RWPE2 (cell line): ENCODE data around the gene SLC25A25.

Experiments
- ATAC-seq: fragments of 200-7000 bp; cut with Tn5 transposase; 3 replicates; pipeline ENCODE4 v1.9.1; 2021; ENCODE audit warnings: low read depth
- DNase-seq: peaks from one replicate; pipeline ENCODE4 v3.0.0-alpha.2; 2020; ENCODE audit warnings: low spot score
- H3K27ac ChIP-seq: fragments of 450-650 bp; 2 replicates; pipeline ENCODE4 v1.5.1; 2017; ENCODE audit warnings: mild to moderate bottlenecking; ENCODE audit not compliant: poor library complexity, severe bottlenecking
- H3K27me3 ChIP-seq: fragments of 250-450 bp; sonication (Bioruptor Pico); 2 replicates; pipeline ENCODE4 v1.5.1; 2021; ENCODE audit warnings: mild to moderate bottlenecking, moderate library complexity; ENCODE audit not compliant: insufficient read depth, poor library complexity, severe bottlenecking
- H3K36me3 ChIP-seq: fragments of 250-450 bp; sonication (Bioruptor Pico); 2 replicates; pipeline ENCODE4 v1.5.1; 2020; ENCODE audit warnings: low read depth, mild to moderate bottlenecking, moderate library complexity
- H3K4me1 ChIP-seq: fragments of 250-450 bp; sonication (Bioruptor Pico); 2 replicates; pipeline ENCODE4 v1.5.1; 2021; ENCODE audit warnings: mild to moderate bottlenecking, moderate library complexity; ENCODE audit not compliant: insufficient read depth, poor library complexity, severe bottlenecking
- H3K4me3 ChIP-seq: fragments of 250-450 bp; sonication (Bioruptor Pico); 2 replicates; pipeline ENCODE4 v1.5.1; 2021; ENCODE audit warnings: mild to moderate bottlenecking, moderate library complexity; ENCODE audit not compliant: severe bottlenecking
- H3K9me3 ChIP-seq: fragments of 250-450 bp; sonication (Bioruptor Pico); 2 replicates; pipeline ENCODE4 v1.5.1; 2021; ENCODE audit warnings: mild to moderate bottlenecking, moderate library complexity; ENCODE audit not compliant: severe bottlenecking
- TF ChIP-seq, protein P1 (sequence below): fragments of 450-650 bp; IDR thresholded peaks from one replicate; pipeline ENCODE4 v1.5.1; 2017; ENCODE audit warnings: mild to moderate bottlenecking, moderate library complexity; ENCODE audit not compliant: poor library complexity, severe bottlenecking

SLC25A25 gene

DNA sequence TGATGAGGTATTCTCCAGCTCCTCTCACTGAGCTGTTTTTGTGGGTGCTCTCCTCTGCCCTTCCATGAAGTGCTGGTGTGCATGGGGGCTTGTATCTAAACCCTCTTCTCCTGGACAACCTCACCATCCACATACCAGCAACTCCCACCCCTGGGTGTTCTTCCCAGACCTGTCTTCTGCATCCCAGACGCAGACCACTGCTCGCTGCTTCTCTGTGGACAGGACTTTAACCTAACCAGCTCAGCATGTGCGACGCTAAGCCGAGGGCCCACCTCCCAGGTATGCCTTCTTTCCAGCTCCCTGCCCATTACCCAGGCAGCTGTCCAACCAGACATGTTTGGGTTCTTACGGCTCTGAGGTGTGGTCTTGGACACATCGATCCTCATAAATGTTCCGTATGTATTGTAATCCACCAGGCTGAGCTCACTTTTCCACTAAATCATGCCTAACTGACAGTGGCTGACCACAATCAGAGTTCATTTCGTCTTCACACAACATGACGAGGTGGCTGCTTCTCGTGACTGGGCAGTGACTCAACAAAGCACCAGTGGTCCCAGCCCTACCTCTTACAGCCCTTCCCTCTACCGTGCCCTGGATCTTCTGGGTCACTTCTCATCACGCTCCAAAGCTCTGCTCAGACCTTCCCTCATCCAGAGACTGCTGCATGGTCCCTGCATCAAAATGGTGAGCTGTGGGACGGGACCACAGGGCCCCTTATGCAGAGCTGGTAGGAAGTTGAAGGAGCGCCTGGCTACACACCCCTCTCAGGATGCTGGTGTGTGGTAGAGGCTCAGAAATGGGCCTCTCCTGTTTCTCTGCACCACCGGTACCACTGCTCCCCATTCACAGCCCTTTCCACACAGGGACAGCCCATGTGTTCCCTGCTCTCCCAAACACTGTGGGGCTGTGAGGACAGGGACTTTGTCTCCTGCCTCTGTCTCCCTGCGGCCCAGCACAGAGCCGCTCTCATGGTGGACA lies 69.1 kb downstream of the SLC25A25 start:
- Histone ChIP-seq H3K4me1 (peaks cover 7% of the 10 kb centered on the region), H3K36me3 (no peaks in the 10 kb centered on the region), H3K27me3 (no peaks in the 10 kb centered on the region), H3K4me3 (no peak overlapping the region), H3K9me3 (no peaks in the 10 kb centered on the region), H3K27ac (peak overlapping the region; percentile 8)
- ATAC-seq (peak; percentile 85), DNase-seq (peak; percentile 42)
- TF ChIP-seq, protein P1, sequence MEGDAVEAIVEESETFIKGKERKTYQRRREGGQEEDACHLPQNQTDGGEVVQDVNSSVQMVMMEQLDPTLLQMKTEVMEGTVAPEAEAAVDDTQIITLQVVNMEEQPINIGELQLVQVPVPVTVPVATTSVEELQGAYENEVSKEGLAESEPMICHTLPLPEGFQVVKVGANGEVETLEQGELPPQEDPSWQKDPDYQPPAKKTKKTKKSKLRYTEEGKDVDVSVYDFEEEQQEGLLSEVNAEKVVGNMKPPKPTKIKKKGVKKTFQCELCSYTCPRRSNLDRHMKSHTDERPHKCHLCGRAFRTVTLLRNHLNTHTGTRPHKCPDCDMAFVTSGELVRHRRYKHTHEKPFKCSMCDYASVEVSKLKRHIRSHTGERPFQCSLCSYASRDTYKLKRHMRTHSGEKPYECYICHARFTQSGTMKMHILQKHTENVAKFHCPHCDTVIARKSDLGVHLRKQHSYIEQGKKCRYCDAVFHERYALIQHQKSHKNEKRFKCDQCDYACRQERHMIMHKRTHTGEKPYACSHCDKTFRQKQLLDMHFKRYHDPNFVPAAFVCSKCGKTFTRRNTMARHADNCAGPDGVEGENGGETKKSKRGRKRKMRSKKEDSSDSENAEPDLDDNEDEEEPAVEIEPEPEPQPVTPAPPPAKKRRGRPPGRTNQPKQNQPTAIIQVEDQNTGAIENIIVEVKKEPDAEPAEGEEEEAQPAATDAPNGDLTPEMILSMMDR, result no peak

DNA sequence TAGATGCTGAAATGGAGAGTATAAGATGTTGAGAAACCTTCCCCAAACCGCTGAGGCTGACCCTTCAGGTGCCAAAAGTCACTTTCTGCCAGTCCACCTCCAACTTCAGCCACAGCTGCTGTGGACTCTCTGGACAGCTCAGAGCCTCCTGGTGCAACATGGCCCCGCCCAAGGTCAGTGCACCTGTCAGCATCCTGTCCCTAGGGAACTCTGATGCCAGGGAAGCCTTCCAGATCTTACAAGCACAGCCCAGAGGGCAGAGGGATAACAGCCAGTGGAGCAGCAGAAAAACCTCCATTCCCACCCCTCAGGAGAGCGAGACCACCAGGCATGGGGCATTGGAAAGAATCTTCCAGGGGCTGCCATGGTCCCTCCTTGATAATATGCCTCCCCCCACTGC lies 70.0 kb downstream of the SLC25A25 start:
- TF ChIP-seq, protein P1, result no peak
- no peak overlapping the region for H3K27ac ChIP-seq
- H3K36me3 ChIP-seq, result no peaks in the 10 kb centered on the region
- DNase-seq (peak; percentile 30), ATAC-seq (no peak)
- H3K4me1 ChIP-seq, result peaks cover 7% of the 10 kb centered on the region
- H3K9me3 ChIP-seq, result no peaks in the 10 kb centered on the region
- H3K4me3 ChIP-seq, result no peak overlapping the region
- H3K27me3 ChIP-seq, result no peaks in the 10 kb centered on the region

DNA sequence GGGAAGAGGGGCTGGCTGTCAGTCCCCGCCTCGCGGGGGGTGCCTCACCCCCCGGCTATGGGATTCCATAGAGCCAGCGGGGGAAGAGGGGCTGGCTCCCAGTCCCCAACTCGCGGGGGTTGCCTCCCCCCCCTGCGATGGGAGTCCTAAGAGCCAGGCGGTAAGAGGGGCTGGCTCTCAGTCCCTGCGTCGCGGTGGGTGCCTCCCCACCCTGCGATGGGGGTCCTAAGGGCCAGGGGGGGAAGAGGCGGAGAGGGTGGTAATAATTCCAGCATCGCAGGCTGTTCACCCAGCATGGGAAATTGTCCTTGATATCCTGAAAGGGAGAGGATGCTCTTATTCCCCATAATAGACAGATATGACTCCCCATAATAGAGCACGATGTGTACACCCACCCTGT lies 71.6 kb downstream of the SLC25A25 start:
- no peaks in the 10 kb centered on the region for H3K36me3 ChIP-seq
- no peak overlapping the region for H3K4me3 ChIP-seq
- no peak overlapping the region for H3K27ac ChIP-seq
- no peaks in the 10 kb centered on the region for H3K9me3 ChIP-seq
- peak; percentile 8 for DNase-seq
- ATAC-seq, result no peak
- TF ChIP-seq, protein P1, result no peak
- no peaks in the 10 kb centered on the region for H3K27me3 ChIP-seq
- H3K4me1 ChIP-seq, result peaks cover 15% of the 10 kb centered on the region

DNA sequence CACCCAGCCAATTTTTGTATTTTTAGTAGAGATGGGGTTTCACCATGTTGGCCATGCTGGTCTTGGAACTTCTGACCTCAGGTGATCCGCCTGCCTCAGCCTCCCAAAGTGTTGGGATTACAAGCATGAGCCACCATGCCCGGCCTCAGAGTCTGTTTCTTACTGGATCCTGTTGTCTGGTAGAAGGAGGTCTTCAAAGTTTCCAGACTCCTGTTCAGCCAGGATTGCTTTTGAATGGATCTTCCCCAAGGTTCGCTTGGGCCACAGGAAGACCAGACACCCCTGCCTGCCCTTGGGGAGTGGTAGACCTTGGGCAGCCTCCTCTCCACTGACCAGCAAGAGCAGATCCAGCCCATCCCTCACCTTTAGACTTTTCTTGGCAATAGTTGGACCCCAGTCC lies 73.6 kb downstream of the SLC25A25 start:
- Histone ChIP-seq H3K4me3 (no peak overlapping the region), H3K27me3 (no peaks in the 10 kb centered on the region), H3K9me3 (no peaks in the 10 kb centered on the region), H3K27ac (no peak overlapping the region), H3K36me3 (no peaks in the 10 kb centered on the region), H3K4me1 (peaks cover 20% of the 10 kb centered on the region)
- TF ChIP-seq, protein P1, result no peak
- no peak for ATAC-seq
- peak; percentile 6 for DNase-seq

DNA sequence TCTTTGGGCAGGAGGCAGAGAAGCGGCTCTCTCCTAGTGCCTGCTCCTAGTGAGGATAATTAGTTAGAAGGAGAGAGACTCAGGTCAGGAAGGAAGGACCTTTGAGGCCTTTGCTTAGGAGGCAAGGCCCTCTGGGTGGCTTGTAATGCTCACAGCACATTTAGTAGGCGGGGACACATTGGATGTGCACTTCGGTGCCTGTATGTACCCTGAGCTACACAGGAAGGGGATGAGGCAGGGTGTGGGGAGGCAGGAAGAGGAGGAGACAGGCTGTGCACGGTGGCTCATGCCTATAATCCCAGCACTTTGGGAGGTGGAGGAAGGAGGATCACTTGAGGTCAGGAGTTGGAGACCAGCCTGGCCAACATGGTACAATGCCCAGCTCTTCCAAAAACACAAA lies 74.0 kb downstream of the SLC25A25 start:
- no peaks in the 10 kb centered on the region for H3K27me3 ChIP-seq
- DNase-seq, result peak; percentile 23
- TF ChIP-seq, protein P1, result no peak
- H3K27ac ChIP-seq, result no peak overlapping the region
- H3K36me3 ChIP-seq, result no peaks in the 10 kb centered on the region
- no peak overlapping the region for H3K4me3 ChIP-seq
- H3K9me3 ChIP-seq, result no peaks in the 10 kb centered on the region
- ATAC-seq, result no peak
- H3K4me1 ChIP-seq, result peaks cover 20% of the 10 kb centered on the region
